ENCODE data around the gene SMIM38.
"Not testable (repeated sequence)": the region's sequence is repeated elsewhere in the genome, so short reads cannot be mapped to it uniquely, and the experiment has no call there.

SMIM38 gene

DNA sequence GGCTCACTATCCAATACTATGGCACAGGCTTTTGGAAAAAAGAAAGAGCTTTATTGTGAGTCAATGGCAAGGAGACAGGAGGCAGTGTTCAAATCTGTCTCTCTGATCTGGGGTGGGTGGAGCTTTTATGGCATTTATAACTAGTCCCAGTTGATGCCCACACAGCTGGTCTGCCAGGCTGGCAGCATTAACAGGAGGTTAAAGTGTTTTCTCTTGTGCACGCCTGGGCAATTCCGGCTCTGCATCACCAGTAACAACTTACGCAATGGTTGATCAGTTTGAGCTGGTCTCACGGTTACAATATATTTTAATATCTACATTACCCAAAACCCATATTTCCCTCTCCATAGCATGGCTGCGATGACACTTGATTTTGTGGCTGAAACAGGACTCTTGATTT, 15.1 kb upstream of the SMIM38 start:
- TF ChIP-seq, protein P1, sequence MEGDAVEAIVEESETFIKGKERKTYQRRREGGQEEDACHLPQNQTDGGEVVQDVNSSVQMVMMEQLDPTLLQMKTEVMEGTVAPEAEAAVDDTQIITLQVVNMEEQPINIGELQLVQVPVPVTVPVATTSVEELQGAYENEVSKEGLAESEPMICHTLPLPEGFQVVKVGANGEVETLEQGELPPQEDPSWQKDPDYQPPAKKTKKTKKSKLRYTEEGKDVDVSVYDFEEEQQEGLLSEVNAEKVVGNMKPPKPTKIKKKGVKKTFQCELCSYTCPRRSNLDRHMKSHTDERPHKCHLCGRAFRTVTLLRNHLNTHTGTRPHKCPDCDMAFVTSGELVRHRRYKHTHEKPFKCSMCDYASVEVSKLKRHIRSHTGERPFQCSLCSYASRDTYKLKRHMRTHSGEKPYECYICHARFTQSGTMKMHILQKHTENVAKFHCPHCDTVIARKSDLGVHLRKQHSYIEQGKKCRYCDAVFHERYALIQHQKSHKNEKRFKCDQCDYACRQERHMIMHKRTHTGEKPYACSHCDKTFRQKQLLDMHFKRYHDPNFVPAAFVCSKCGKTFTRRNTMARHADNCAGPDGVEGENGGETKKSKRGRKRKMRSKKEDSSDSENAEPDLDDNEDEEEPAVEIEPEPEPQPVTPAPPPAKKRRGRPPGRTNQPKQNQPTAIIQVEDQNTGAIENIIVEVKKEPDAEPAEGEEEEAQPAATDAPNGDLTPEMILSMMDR (conservative IDR thresholded peaks at IDR 0.05; ENCODE audit: low read depth, low read length), result no peak
- H3K4me3 ChIP-seq (ENCODE audit: low read length), result no peak overlapping the region
- no peak for DNase-seq (ENCODE audit: low read depth)

DNA sequence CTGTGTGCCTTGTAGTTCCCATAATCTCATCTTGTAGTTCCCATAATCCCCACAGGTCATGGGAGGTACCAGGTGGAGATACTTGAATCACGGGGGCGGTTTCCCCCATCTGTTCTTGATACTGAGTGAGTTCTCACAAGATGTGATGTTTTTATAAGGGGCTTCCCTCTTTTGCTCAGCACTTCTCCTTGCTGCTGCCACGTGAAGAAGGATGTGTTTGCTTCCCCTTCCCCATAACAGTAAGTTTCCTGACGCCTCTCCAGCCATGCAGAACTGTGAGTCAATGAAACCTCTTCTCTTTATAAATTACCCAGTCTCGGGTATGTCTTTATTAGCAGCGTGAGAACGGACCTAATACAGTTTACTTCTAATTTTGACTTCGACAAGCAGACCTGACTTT, 14.0 kb upstream of the SMIM38 start:
- no peak for DNase-seq (ENCODE audit: low read depth)
- no peak overlapping the region for H3K4me3 ChIP-seq (ENCODE audit: low read length)
- TF ChIP-seq, protein P1 (conservative IDR thresholded peaks at IDR 0.05; ENCODE audit: low read depth, low read length), result no peak

DNA sequence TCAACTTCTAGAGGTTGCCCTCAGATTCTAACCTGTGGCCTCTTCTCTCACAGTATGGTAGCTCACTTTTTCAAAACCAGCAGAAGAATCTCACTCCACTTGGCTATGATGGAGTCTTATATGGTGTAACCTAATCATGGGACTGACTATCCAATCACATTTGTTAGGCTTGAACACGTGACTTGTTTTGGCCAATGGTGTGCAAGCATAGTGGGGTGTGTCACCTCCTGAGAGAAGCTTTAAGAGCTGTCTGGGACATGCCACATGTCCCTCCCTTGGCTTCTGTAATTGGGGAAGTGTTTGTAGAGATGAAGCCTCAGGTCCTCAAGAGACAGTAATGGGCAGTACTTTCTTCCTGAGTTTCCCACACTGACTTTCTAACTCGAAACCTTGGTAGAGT, 12.8 kb upstream of the SMIM38 start:
- no peak for DNase-seq (ENCODE audit: low read depth)
- H3K4me3 ChIP-seq (ENCODE audit: low read length), result no peak overlapping the region
- TF ChIP-seq, protein P1 (conservative IDR thresholded peaks at IDR 0.05; ENCODE audit: low read depth, low read length), result no peak

DNA sequence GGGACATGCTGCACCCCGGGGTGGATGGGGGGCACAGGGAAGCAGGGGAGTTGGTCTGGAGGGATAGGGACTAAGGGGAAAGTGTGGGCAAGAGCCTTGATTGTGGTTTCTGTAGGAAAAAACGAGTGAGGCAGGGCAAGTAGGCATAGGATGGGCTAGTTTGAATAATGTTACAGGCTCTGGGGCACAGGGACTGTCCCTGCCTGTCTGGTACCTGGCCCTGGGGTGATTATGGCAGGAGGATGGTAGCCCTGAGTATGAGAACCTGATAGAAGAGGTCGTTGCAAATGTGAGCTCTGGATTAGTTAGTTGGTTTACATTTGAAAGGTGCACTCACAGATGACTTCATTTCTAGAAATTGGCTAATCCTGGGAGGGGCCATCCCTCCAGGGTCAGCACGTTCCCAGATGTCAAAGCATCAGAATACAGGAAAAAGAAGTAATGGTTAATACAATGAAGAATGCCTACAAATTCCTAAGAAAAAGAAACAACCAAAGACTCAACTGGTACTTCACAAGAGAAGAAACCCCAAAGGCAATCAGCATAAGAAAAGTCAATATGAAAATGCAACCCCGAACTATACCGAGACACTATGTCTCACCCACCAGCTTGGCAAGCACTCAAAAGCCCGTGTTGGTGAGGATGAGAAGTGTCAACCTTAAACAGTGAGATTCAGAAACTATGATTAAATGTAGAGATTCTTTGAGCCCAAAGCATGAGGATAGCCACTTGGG, 11.3 kb upstream of the SMIM38 start:
- DNase-seq (ENCODE audit: low read depth), result peak; percentile 23
- no peak overlapping the region for H3K4me3 ChIP-seq (ENCODE audit: low read length)
- TF ChIP-seq, protein P1 (conservative IDR thresholded peaks at IDR 0.05; ENCODE audit: low read depth, low read length), result peak; percentile 16

DNA sequence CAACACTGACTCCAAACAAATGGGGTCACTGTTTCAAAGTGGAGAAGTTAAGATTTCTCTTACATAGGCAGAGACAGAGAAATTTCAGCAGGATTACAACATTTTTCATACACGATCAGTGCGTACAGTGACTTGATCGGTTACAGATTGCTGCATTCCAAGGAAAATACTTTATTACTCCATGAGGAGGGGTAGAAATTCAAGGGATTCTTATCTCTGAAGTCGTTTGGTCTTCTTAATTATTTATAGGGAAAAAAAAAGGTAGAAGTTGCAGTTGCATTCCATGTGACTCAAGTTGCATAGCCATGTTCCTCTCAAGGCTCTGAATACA, 10.7 kb upstream of the SMIM38 start:
- peak; percentile 36 for DNase-seq (ENCODE audit: low read depth)
- no peak overlapping the region for H3K4me3 ChIP-seq (ENCODE audit: low read length)
- TF ChIP-seq, protein P1 (conservative IDR thresholded peaks at IDR 0.05; ENCODE audit: low read depth, low read length), result no peak

DNA sequence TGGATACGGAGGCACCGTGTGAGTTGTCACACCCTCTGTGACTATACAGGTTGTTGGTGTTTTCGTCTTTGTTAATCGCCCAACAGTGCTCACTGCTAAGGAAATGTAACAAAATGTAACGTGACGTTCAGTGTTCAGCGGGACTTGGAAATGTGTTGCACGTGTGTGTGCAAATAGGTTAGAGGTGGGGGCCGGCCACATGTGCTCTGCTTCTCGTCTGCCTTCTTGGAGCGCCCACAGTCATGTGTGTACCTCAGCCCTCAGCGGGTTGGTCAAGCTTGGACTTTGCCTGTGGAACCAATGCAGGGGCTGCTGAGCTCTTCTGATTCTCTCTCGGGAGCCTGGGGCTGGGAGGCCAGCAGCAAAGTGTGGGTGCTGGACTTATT, 7.4 kb upstream of the SMIM38 start:
- TF ChIP-seq, protein P1 (conservative IDR thresholded peaks at IDR 0.05; ENCODE audit: low read depth, low read length), result no peak
- DNase-seq (ENCODE audit: low read depth), result no peak

DNA sequence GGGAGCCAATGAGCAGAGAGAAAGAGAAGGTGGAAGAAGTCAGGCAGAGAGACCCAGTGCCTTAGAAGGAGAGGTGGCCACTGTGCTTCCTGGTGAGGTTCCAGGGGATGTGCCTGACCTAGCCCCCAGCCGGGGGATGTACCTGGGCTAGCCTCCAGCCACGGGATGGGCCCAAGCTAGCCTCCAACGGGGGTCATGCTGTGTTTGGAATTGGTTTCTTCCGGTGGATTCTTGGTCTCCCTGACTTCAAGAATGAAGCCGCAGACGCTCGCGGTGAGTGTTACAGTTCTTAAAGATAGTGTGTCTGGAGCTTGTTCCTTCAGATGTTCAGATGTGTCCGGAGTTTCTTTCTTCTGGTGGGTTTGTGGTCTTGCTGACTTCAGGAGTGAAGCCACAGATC, 6.9 kb upstream of the SMIM38 start:
- TF ChIP-seq, protein P1 (conservative IDR thresholded peaks at IDR 0.05; ENCODE audit: low read depth, low read length), result no peak
- H3K4me3 ChIP-seq (ENCODE audit: low read length), result no peak overlapping the region

More for the DNA sequence above, 7.4 kb upstream of the SMIM38 start:
- no peak overlapping the region for H3K4me3 ChIP-seq (ENCODE audit: low read length)

DNA sequence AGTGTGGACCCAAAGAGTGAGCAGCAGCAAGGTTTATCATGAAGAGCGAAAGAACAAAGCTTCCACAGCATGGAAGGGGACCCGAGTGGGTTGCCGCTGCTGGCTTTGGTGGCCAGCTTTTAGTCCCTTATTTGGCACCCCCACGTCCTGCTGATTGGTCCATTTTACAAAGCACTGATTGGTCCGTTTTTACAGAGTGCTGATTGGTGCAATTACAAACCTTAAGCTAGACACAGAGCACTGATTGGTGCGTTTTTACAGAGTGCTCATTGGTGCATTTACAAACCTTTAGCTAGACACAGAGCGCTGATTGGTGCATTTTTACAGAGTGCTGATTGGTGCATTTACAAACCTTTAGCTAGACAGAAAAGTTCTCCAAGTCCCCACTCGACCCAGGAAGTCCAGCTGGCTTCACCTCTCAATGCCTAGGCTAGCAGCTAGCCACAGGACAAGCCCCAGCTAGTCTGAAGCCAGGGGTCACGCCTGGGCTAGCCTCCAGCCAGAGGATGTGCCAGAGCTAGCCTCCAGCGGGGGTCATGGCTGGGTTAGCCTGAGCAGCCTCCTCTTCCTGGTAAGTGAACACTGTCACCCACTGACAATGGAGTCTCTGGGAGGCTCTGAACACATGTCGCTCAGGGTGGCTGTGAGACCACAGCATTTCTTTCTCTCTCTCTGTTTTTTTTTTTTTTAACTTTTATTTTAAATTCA, 6.2 kb upstream of the SMIM38 start:
- H3K4me3 ChIP-seq (ENCODE audit: low read length); DNase-seq (ENCODE audit: low read depth): not testable (repeated sequence)

More for the DNA sequence above, 6.9 kb upstream of the SMIM38 start:
- DNase-seq (ENCODE audit: low read depth), result no peak
